HUDEP-2 (cell line): ENCODE data around the gene AQR.
"Not testable (repeated sequence)": the region's sequence is repeated elsewhere in the genome, so short reads cannot be mapped to it uniquely, and the experiment has no call there.

Experiments used
- DNase-seq, 76 experiments: peaks; one replicate each; lab custom pipeline; 2025; ENCODE audit not compliant: unreplicated experiment in 76 of 76; lab: John Stamatoyannopoulos, UW

AQR gene

GRCh38 chr15:34820110-34820509 is 149.4 kb downstream of the AQR start:
- no peak for DNase-seq

DNA sequence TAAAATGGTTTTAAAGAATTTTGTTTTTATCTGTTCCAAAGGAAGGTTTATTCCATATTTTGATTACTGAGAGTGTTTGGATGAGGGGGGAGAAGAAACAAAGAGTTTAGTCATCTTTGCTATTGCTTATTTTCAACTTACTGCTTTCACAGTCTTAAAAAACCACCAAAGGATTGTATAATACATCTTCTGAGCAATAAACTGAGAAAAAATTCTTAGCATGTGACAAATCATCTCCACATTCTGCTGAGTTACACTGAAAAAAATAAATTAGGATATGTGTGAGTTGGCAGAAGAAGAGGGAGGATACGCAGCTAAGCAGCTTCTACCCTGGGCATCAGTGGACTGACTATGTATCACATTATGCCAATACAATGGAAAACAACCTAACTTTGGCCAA is 151.0 kb downstream of the AQR start:
- DNase-seq, result no peak

GRCh38 chr15:34815836-34816235 is 153.7 kb downstream of the AQR start:
- no peak for DNase-seq

DNA sequence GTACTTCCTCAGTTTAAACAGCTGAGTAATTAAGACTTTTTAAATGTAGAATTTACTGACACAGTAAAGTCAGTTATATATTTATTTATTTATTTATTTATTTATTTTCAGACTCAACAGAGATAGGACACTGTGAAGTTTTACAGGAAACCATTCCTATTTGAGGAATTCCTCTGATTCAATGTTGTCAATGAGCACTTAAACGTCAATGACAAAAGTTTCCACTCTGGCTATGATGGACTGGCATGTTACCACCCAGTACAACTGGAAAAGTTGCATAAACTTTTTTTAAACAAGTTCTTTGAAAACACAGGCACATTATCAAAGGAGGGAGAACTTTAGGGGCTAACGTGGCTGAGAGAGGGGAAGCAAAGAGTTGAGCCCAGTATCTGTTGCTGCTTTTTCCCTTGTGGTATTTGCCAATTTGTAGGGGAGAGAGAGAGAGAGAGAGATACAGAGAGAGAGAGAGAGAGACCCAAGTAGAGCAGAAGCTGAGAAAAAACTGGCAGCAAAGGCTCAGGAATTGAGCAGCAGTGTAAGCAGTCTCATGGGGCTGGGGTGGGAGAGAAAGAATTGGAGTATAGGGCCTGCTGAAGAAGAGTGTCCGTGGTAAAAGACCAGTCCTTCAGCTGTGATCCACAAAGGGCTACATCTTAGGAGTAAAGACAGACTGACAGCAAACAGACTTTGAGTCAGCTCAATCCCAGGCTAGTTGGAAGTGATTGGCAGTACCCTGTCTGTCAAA is 155.9 kb downstream of the AQR start:
- DNase-seq, result no peak

DNA sequence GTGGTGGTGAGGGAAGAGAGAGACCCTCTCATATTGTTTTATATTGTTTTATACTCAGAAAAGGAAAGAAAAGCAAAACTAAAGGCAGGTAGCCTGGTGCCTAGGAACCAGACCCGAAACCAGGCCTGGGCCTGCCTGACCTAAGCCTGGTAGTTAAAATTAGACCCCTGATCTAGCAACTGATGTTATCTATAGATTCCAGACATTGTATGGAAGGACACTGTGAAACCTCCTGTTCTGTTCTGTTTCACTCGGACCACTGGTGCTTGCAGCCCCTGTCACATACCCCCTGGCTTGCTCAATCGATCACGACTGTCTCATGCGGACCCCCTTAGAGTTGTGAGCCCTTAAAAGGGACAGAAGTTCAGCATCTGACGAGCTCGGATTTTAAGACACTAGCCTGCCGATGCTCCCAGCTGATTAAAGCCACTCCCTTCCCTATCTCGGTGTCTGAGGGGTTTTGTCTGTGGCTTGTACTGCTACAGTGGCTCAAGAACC is 156.6 kb downstream of the AQR start:
- DNase-seq, result not testable (repeated sequence)

DNA sequence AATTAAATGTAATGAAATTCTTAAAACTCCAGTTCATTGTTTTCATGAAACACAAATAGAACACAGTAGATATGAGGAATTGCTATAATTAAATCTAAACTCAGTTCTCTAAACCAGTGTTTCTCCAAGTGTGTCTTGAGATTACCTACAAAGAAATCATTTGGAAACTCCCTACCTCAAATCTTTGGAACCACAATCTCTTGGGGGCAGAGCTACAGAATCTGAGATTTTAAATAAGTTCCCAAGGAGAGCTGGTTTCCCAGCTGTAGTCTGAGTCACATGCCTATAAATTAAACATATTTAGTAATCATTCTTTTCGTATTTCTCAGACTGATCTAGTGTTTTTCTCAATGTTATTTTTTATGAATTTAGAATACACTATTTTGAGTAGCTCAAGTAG is 157.2 kb downstream of the AQR start:
- no peak for DNase-seq

DNA sequence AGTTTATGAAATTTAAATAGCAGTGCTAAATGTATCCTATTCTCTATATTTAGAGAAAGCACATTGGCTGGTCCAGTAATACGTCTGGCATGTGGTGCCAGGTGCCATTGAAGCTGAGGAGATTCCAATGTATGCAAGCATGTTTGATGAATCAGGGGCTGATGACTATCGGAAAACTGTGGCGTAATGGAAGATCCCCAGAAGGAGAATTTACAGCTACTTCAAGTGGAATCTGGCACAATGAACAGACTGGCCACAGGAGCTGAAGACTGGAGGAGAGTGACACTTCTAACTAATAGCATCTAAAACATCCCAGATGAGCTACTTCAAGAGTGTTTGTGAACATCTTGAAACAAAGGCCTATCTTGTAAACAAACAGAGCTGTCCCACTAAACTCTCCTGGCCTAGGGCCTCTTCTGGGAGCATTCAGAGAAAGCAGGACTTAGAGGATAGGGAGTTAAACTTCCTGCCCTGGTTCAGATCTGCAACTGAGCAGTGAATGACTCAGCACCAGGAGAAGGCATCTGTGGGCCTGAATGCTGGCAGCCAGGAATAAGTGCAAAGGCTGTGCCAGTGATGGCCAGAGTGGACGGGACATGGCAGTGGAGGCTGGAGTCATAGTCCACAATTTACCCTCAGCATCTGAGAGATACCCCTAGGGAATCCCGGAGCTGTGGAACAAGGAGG is 159.0 kb downstream of the AQR start:
- no peak for DNase-seq

- no peak for DNase-seq
These were observed 160.4 kb downstream of the AQR start for GRCh38 chr15:34809186-34809585.

- DNase-seq, result no peak
These were observed 161.5 kb downstream of the AQR start for GRCh38 chr15:34808016-34808415.

GRCh38 chr15:34807241-34807640 is 162.3 kb downstream of the AQR start:
- not testable (repeated sequence) for DNase-seq

DNA sequence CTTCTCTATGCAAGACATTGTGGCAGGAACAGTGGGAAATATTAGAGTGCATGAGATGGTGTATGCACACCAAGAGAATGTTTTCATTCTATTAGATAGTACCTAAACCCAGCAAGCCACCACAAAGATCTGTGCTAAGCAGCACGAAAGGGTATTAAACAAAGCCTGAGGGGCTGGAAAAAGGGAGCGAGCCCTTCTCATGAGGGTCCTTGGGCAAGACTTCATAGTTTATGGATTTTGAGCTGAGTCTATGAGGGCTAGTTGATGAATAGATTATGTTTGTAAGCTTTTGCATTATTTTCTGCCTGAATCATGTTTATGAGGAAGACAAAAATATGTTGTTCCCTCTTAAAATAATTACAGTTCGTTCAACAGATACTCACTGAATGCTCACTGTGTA is 164.8 kb downstream of the AQR start:
- DNase-seq, result no peak

DNA sequence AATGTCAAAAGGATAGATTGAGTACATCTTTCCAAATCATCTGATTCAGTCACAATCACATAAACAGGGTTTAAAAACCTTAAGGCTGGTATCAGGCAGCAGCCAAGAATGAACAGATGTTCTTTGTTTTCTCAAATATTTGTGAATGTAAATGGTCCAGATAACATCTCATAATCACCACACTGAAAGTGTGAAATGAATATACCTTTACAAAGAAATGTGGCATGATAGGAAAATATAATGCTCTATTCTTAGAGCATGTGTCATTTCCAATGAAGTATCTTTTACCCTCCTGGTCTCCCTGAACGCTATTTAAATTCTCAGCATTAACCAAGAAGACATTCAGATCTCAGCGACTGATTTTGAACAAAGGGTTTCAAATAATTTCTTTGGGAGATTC is 165.4 kb downstream of the AQR start:
- DNase-seq, result no peak

DNA sequence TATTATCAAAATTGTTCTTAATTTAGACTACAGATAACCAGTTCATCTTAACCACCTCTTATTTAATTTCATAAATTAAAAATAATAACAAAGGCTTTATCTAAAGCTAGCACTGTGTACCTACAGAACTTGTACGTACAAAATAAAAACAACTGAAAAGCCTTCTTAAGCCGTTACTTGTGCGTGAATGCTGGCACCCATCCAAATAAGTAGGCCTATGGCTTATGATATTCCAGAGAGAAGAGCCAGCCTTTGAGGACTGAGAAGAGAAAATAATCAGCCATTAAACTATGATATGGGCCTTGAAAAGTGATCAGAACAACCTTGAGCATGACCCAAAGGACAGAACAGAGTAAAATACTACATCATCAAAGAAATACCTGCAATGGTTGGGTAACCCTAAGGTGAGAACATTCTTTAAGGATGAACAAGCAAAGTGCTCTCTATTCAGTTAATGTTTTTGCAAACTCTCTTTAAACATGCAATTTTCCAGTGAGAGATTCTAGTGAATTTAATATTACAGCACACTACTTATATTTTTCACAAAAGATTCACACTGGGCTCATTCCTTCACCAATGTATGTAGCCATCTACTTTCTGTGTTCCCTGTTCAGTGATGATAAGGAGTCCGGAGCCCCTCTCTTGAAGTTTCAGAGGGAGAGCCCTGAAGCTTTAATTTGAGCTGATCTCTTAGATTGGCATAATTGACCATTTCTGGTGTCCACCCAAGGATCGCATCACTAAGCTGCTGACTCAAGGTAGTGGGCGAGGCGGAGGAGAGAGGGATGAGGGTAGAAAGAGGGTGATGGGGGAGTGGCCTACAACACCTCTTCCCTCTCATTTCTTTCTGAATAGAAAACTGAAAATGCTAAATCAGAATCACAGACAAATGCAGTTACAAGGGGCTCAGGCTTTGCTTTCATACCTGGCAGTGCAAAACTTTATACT is 166.5 kb downstream of the AQR start:
- no peak for DNase-seq

GRCh38 chr15:34802371-34802770 is 167.2 kb downstream of the AQR start:
- DNase-seq, result no peak
